Endodermal cell (in vitro differentiated cells): ENCODE measurements around the gene MLLT1. TPM values are rescaled to one million over a fixed set of nuclear protein-coding genes. Genes with fewer than 3 reads are reported as not detected.

Experiments
- DNase-seq: peaks from one replicate; pipeline ENCODE4 v3.0.0-alpha.2; 2017
- H3K27ac ChIP-seq: 2 replicates; pipeline ENCODE4 v1.5.1; 2013; ENCODE audit warnings: mild to moderate bottlenecking, low read depth, low read length, moderate library complexity
- H3K27me3 ChIP-seq: 2 replicates; pipeline ENCODE4 v1.6.1; 2013; ENCODE audit warnings: mild to moderate bottlenecking, low read length, moderate library complexity; ENCODE audit not compliant: insufficient read depth, control insufficient read depth, poor library complexity, severe bottlenecking
- H3K36me3 ChIP-seq: 2 replicates; pipeline ENCODE4 v1.7.0; 2013; ENCODE audit warnings: mild to moderate bottlenecking, low read length, moderate library complexity; ENCODE audit not compliant: control insufficient read depth, insufficient read depth
- H3K4me1 ChIP-seq: one replicate; pipeline ENCODE4 v1.7.0; 2013; ENCODE audit warnings: low read length; ENCODE audit not compliant: control insufficient read depth, insufficient read depth
- H3K4me3 ChIP-seq: 2 replicates; pipeline ENCODE4 v1.5.1; 2013; ENCODE audit warnings: mild to moderate bottlenecking, low read length, moderate library complexity
- H3K9ac ChIP-seq: 2 replicates; pipeline ENCODE4 v1.6.1; 2013; ENCODE audit warnings: mild to moderate bottlenecking, low read length, moderate library complexity; ENCODE audit not compliant: poor library complexity, severe bottlenecking; ENCODE audit errors: extremely low read depth
- H3K9me3 ChIP-seq: 2 replicates; pipeline ENCODE4 v1.6.1; 2013; ENCODE audit warnings: mild to moderate bottlenecking, low read length, moderate library complexity; ENCODE audit not compliant: control insufficient read depth
- H3K27ac Mint-ChIP-seq: 2 replicates; pipeline ENCODE4 v1.8.0; 2020; ENCODE audit warnings: mixed read lengths
- H3K27me3 Mint-ChIP-seq: 2 replicates; pipeline ENCODE4 v1.8.0; 2021; ENCODE audit warnings: mild to moderate bottlenecking, mixed read lengths; ENCODE audit not compliant: insufficient read depth
- H3K36me3 Mint-ChIP-seq: 2 replicates; pipeline ENCODE4 v1.8.0; 2020; ENCODE audit warnings: low read depth, mixed read lengths
- H3K4me1 Mint-ChIP-seq: 2 replicates; pipeline ENCODE4 v1.8.0; 2020; ENCODE audit warnings: mixed read lengths
- H3K4me3 Mint-ChIP-seq: 2 replicates; pipeline ENCODE4 v1.8.0; 2020; ENCODE audit warnings: mild to moderate bottlenecking, moderate library complexity, mixed read lengths
- H3K9me3 Mint-ChIP-seq: 2 replicates; pipeline ENCODE4 v1.8.0; 2020; ENCODE audit warnings: mild to moderate bottlenecking, mixed read lengths
- WGBS, 2 experiments: methylation state at CpG; one replicate each; pipeline versions ENCODE4 v1.1.5 to v1.1.7; 2013; ENCODE audit warnings: missing lambda C conversion rate in 2 of 2, mixed read lengths in 1 of 2; ENCODE audit not compliant: insufficient coverage in 1 of 2, insufficient read length in 1 of 2; 5-methylcytosine and 5-hydroxymethylcytosine counted together
- total RNA-seq, 2 donors: library from RNA; stranded (reverse); fragmentation: NEBNext Ultra II Directional in 1 of 2; extraction: Animal tissue kit (Norgen Biotek cat#: 25700) in 1 of 2; gene quantifications; 2 replicates in 1 of 2; 3 replicates in 1 of 2; pipeline ENCODE4 v1.2.1, GENCODE V29; 2021
- TF ChIP-seq, protein P1 (sequence below): fragments of 200-600 bp; sonication (generic); conservative IDR thresholded peaks from 2 replicates; pipeline ENCODE4 v1.5.0; 2021; ENCODE audit warnings: antibody characterized with exemption, mild to moderate bottlenecking

MLLT1 gene
- total RNA-seq, 2 donors from 2014 or later: 50.1 to 51.8 TPM

DNA sequence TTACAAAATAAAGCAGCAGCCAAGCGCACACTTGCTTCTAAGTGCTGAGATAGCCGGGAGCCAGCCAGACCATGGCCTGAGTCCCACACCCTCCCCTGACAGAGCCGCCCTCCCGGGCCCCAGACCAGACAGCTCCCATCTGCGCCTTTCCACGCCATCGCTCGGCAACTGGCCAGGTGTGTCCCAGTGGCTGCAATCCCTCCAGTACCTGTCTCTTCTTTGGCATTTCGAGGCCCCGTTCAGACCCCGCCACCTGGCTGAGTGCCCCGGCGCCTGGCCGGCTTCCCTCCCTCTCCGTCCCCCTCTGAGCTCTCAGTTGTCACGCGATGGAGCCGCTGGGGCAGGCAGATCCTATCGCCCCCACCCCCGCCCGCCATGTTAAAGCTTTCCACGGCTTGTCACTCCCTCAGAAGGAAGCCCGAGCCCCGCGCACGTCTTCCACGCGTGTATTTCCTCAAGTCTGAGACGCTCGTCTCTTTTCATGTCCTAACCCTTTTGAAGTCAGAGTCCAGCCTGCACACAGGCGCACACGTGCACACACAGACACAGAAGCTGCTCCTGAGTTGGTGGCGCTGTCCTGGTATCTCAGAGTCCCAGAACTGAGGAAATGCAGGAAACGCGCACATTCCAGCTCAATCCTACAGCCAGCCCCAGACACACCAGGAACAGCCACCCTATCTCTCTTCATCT lies 7.9 kb downstream of the MLLT1 start:
- 89 to 91% methylated on average over 27 to 35 of the region's 35 CpGs for WGBS, 2 experiments
- H3K4me3 ChIP-seq: no peak overlapping the region
- no peaks in the 10 kb centered on the region for H3K27me3 ChIP-seq
- peaks cover 36% of the 10 kb centered on the region for H3K36me3 ChIP-seq
- no peaks in the 10 kb centered on the region for H3K9me3 ChIP-seq
- Mint-ChIP-seq H3K36me3 (peaks cover 42% of the 10 kb centered on the region), H3K27me3 (no peaks in the 10 kb centered on the region), H3K9me3 (no peaks in the 10 kb centered on the region), H3K4me1 (peaks cover 53% of the 10 kb centered on the region), H3K4me3 (peak overlapping the region; percentile 22), H3K27ac (peak overlapping the region; percentile 94)
- peak; percentile 53 for DNase-seq
- H3K9ac ChIP-seq: no peak overlapping the region
- peaks cover 43% of the 10 kb centered on the region for H3K4me1 ChIP-seq
- peak overlapping the region; percentile 73 for H3K27ac ChIP-seq
- TF ChIP-seq, protein P1, sequence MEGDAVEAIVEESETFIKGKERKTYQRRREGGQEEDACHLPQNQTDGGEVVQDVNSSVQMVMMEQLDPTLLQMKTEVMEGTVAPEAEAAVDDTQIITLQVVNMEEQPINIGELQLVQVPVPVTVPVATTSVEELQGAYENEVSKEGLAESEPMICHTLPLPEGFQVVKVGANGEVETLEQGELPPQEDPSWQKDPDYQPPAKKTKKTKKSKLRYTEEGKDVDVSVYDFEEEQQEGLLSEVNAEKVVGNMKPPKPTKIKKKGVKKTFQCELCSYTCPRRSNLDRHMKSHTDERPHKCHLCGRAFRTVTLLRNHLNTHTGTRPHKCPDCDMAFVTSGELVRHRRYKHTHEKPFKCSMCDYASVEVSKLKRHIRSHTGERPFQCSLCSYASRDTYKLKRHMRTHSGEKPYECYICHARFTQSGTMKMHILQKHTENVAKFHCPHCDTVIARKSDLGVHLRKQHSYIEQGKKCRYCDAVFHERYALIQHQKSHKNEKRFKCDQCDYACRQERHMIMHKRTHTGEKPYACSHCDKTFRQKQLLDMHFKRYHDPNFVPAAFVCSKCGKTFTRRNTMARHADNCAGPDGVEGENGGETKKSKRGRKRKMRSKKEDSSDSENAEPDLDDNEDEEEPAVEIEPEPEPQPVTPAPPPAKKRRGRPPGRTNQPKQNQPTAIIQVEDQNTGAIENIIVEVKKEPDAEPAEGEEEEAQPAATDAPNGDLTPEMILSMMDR: no peak

DNA sequence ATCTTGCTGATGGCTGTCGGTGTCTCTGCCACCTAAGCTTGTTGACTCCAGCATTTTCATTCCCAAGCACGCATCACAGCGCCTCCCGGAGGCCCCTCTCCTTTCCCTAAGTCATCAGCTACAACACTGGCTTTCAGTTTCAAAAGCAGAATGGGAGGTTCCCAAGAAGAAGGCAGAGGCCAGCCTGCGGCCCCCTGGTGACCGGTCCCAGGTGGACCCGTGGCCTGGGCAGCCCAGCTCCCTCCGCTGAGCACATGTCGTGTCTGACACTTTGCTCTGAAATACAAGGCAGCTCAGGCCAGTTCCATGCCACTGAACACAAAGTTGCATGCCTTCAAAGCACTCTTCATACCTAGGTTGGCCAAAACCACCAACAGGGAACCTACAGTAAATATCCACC lies 8.5 kb downstream of the MLLT1 start:
- no peak overlapping the region for H3K4me3 Mint-ChIP-seq

DNA sequence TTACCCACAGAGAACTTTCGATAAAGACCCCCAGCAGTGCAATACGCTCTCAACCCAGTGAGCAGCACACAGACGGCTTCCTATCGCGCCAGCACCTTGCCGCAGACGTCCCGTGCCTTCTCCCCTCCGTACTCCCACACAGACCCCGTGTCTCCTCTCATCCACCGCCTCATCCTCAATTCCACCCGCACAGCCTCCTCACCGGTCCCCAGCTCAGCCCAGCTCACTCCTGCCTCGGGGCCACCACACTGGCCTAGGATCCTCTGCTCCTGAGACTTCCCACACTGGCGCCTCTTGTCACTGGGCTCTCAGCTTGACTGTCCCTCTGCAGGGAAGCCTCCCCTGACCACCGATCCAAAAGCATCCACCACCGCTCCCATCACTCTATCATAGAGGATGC lies 9.0 kb downstream of the MLLT1 start:
- Mint-ChIP-seq H3K36me3 (peaks cover 42% of the 10 kb centered on the region), H3K27ac (peak overlapping the region; percentile 59), H3K4me3 (no peak overlapping the region), H3K4me1 (peaks cover 44% of the 10 kb centered on the region), H3K9me3 (no peaks in the 10 kb centered on the region), H3K27me3 (no peaks in the 10 kb centered on the region)
- H3K27me3 ChIP-seq: no peaks in the 10 kb centered on the region
- H3K36me3 ChIP-seq: peaks cover 35% of the 10 kb centered on the region
- no peaks in the 10 kb centered on the region for H3K9me3 ChIP-seq
- no peak for DNase-seq
- no peak overlapping the region for H3K4me3 ChIP-seq
- peaks cover 37% of the 10 kb centered on the region for H3K4me1 ChIP-seq
- H3K9ac ChIP-seq: no peak overlapping the region
- TF ChIP-seq, protein P1: no peak
- no peak overlapping the region for H3K27ac ChIP-seq
- WGBS, 2 experiments: 94% methylated on average over 14 to 17 of the region's 17 CpGs

More for the DNA sequence above, 8.5 kb downstream of the MLLT1 start:
- peak; percentile 80 for DNase-seq
- peaks cover 42% of the 10 kb centered on the region for H3K36me3 Mint-ChIP-seq
- peaks cover 47% of the 10 kb centered on the region for H3K4me1 Mint-ChIP-seq
- H3K9me3 Mint-ChIP-seq: no peaks in the 10 kb centered on the region
- peak overlapping the region; percentile 94 for H3K27ac Mint-ChIP-seq
- 87 to 98% methylated on average over 4 to 9 of the region's 9 CpGs for WGBS, 2 experiments
- Histone ChIP-seq H3K9ac (no peak overlapping the region), H3K4me1 (peaks cover 40% of the 10 kb centered on the region), H3K4me3 (no peak overlapping the region), H3K27me3 (no peaks in the 10 kb centered on the region), H3K27ac (peak overlapping the region; percentile 11), H3K36me3 (peaks cover 35% of the 10 kb centered on the region), H3K9me3 (no peaks in the 10 kb centered on the region)
- TF ChIP-seq, protein P1: peak; percentile 63
- no peaks in the 10 kb centered on the region for H3K27me3 Mint-ChIP-seq
